ENCODE results near the gene EDN1. TPM values are rescaled to one million over a fixed set of nuclear protein-coding genes. Genes with fewer than 3 reads are reported as not detected.

EDN1 gene
- polyA plus RNA-seq, 1 donor (not counting 4 experiments of a cell fraction or from before 2014, with no cell fraction given), result 17.2 TPM

GRCh38 chr6:12263403-12263802 lies 26.8 kb upstream of the EDN1 start:
- Histone ChIP-seq H3K4me1 (ENCODE audit: control insufficient read depth, extremely low read depth, insufficient read depth, low read length) (peaks cover 14% of the 10 kb centered on the region), H3K27me3 (ENCODE audit: control insufficient read depth, extremely low read depth, insufficient read depth, low read length) (no peaks in the 10 kb centered on the region), H4K20me1 (ENCODE audit: control insufficient read depth, extremely low read depth, insufficient read depth, low read length) (no peaks in the 10 kb centered on the region), H3K9ac (ENCODE audit: control insufficient read depth, extremely low read depth, insufficient read depth, low read length) (no peak overlapping the region), H3K27ac (ENCODE audit: control insufficient read depth, insufficient read depth, low read length) (no peak overlapping the region), H3K9me1 (ENCODE audit: control insufficient read depth, extremely low read depth, insufficient read depth, low read length) (no peaks in the 10 kb centered on the region), H3K79me2 (ENCODE audit: control insufficient read depth, insufficient read depth, low read length) (no peaks in the 10 kb centered on the region), H3K4me2 (ENCODE audit: control insufficient read depth, extremely low read depth, insufficient read depth, low read depth, low read length) (no peak overlapping the region), H2AFZ (ENCODE audit: control insufficient read depth, low read length) (no peak overlapping the region), H3K36me3 (ENCODE audit: control insufficient read depth in 2 of 2, extremely low read depth in 1 of 2, insufficient read depth in 2 of 2, low read length in 2 of 2) (no peaks in the 10 kb centered on the region), H3K9me3 (ENCODE audit: control insufficient read depth, low read depth, low read length) (no peaks in the 10 kb centered on the region), H3K4me3 (ENCODE audit: control insufficient read depth in 2 of 3, extremely low read depth in 1 of 3, insufficient read depth in 2 of 3, low read depth in 1 of 3, low read length in 3 of 3) (no peak overlapping the region)
- DNase-seq (ENCODE audit: low read depth, low spot score), result no peak
- TF ChIP-seq EZH2 (IDR thresholded peaks at IDR 0.05; ENCODE audit: low read length), result no peak
- no peak for TF ChIP-seq CTCF (optimal IDR thresholded peaks at IDR 0.05 in 1 of 3, IDR thresholded peaks at IDR 0.05 in 1 of 3, conservative IDR thresholded peaks at IDR 0.05 in 1 of 3; ENCODE audit: extremely low read depth in 1 of 3, insufficient read depth in 2 of 3, low read length in 3 of 3)
- dilution Hi-C loops (cut with MboI; ENCODE audit: extremely low pct_ligation_motif_present, low sequenced_read_pairs), result no loop called here
- FAIRE-seq, result no peak

- Histone ChIP-seq H2AFZ (ENCODE audit: control insufficient read depth, low read length) (no peak overlapping the region), H3K4me1 (ENCODE audit: control insufficient read depth, extremely low read depth, insufficient read depth, low read length) (peaks cover 14% of the 10 kb centered on the region), H3K27ac (ENCODE audit: control insufficient read depth, insufficient read depth, low read length) (no peak overlapping the region), H3K9me1 (ENCODE audit: control insufficient read depth, extremely low read depth, insufficient read depth, low read length) (no peaks in the 10 kb centered on the region), H3K36me3 (ENCODE audit: control insufficient read depth in 2 of 2, extremely low read depth in 1 of 2, insufficient read depth in 2 of 2, low read length in 2 of 2) (no peaks in the 10 kb centered on the region), H3K4me2 (ENCODE audit: control insufficient read depth, extremely low read depth, insufficient read depth, low read depth, low read length) (no peak overlapping the region), H3K4me3 (ENCODE audit: control insufficient read depth in 2 of 3, extremely low read depth in 1 of 3, insufficient read depth in 2 of 3, low read depth in 1 of 3, low read length in 3 of 3) (no peak overlapping the region), H3K9me3 (ENCODE audit: control insufficient read depth, low read depth, low read length) (no peaks in the 10 kb centered on the region), H3K9ac (ENCODE audit: control insufficient read depth, extremely low read depth, insufficient read depth, low read length) (no peak overlapping the region), H3K79me2 (ENCODE audit: control insufficient read depth, insufficient read depth, low read length) (no peaks in the 10 kb centered on the region), H3K27me3 (ENCODE audit: control insufficient read depth, extremely low read depth, insufficient read depth, low read length) (no peaks in the 10 kb centered on the region), H4K20me1 (ENCODE audit: control insufficient read depth, extremely low read depth, insufficient read depth, low read length) (no peaks in the 10 kb centered on the region)
- dilution Hi-C loops (cut with MboI; ENCODE audit: extremely low pct_ligation_motif_present, low sequenced_read_pairs), result no loop called here
- DNase-seq (ENCODE audit: low read depth, low spot score) (no peak), FAIRE-seq (no peak)
- TF ChIP-seq CTCF (optimal IDR thresholded peaks at IDR 0.05 in 1 of 3, IDR thresholded peaks at IDR 0.05 in 1 of 3, conservative IDR thresholded peaks at IDR 0.05 in 1 of 3; ENCODE audit: extremely low read depth in 1 of 3, insufficient read depth in 2 of 3, low read length in 3 of 3), result no peak
- no peak for TF ChIP-seq EZH2 (IDR thresholded peaks at IDR 0.05; ENCODE audit: low read length)
Observed at GRCh38 chr6:12264671-12265070, 25.5 kb upstream of the EDN1 start.
